ENCODE data around the gene CDADC1.

GRCh38 chr13:49206641-49207040 lies 41.1 kb upstream of the CDADC1 start:
- TF ChIP-seq POLR2AphosphoS5 (IDR thresholded peaks at IDR 0.05; ENCODE audit: low read depth, low read length) (no peak), POLR2A (IDR thresholded peaks at IDR 0.05; ENCODE audit: low read depth, low read length) (no peak), TAF1 (IDR thresholded peaks at IDR 0.05; ENCODE audit: low read depth, low read length) (no peak)

Data from GM12891 (cell line).